GM21515 (cell line): ENCODE measurements around the gene IQCH.
"Not testable (repeated sequence)": the region's sequence is repeated elsewhere in the genome, so short reads cannot be mapped to it uniquely, and the experiment has no call there.

Experiments used
- ATAC-seq: cut with Tn5 transposase; IDR thresholded peaks from one replicate; pipeline ENCODE4 v1.9.1; 2021; ENCODE audit not compliant: unreplicated experiment

The IQCH gene

DNA sequence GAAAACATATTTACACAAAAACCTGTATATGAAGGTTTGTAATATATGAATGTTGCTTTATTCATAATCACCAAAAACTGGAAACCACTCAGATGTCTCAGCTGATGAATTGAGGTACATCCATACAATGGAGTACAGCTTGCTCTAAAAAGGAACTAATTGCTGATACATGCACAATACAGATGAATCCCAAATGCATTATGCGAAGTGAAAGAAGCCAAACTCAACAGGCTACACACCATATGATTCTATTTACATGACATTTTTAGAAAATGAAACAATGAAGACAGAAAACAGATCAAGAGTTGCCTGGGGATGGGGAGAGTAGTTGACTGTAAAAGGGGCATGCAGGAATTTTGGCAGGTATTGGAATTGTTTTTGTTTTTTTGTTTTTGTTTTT, 95.5 kb downstream of the IQCH start:
- ATAC-seq, result no peak

GRCh38 chr15:67358391-67358790, 103.8 kb downstream of the IQCH start:
- no peak for ATAC-seq

DNA sequence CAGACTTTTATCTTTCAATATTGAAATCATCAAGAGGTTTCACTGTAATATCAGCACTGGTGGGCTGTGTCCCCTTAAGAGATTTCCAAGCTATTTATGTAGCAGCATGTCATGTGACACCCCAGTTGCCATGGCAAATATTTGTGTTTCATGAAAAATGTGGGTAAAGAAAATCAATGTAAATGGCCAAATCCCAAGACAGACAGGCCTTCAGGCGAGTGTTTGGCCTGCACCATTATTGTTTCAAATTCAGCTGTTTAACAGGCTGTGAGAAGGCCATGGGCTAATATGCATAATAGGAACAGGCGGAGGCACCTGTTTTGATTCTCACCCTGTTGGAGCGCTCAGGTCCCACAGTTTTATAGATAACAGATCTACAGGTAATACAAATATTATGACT, 104.2 kb downstream of the IQCH start:
- ATAC-seq, result no peak

- ATAC-seq, result no peak
Observed at GRCh38 chr15:67359431-67360079, 105.0 kb downstream of the IQCH start.

- ATAC-seq, result no peak
Observed at GRCh38 chr15:67361100-67361499, 106.5 kb downstream of the IQCH start.

GRCh38 chr15:67363712-67364111, 109.1 kb downstream of the IQCH start:
- not testable (repeated sequence) for ATAC-seq

GRCh38 chr15:67365994-67366393, 111.4 kb downstream of the IQCH start:
- ATAC-seq, result no peak

DNA sequence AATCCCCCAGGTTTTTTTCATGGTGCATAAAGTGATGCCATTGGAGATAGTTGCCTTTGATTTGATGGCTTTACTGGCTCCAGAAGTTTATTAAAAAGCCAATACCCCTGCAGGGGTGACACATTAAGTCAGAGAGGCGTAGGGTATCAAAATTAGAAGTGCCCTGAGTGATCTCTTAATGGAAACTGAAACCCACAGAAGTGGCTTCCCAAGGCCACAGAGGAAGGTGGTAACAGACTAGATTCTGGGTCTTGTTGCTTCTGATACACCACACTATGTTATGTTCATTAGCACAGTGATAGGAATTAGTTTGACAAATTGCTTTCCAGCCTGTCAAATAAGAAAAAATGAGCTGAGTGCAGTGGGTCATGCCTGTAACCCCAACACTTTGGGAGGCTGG, 112.3 kb downstream of the IQCH start:
- no peak for ATAC-seq

DNA sequence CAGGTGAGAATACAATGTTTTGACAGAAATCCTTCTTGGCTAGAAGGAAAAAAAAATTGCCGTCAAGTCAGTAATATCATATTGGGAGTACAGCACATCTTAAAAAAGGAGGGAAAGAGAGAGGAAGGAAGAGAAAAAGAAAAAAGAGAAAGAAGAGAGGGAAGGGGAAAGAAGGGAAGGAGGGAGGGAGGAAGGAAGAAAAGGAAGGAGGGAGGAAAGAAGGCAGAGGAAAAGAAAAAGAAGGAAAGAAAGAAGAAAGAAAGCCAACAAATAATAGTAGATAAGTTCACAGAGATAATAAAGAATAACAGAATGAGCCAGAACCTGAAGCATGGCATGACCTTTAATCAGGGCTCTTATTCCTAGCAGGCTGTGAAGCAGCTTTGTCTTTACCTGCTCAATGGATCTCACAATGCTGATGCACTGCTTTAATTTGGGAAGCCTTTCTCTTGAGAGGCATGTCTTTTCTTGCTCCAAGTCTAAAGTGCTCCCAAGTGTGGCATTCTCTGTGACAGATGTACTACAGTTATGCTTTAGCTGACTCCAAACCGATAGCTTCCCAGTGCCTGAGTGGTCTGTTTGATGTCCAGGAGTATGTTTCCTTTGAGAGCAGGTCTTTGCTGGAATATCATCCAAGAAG, 114.9 kb downstream of the IQCH start:
- ATAC-seq, result no peak

DNA sequence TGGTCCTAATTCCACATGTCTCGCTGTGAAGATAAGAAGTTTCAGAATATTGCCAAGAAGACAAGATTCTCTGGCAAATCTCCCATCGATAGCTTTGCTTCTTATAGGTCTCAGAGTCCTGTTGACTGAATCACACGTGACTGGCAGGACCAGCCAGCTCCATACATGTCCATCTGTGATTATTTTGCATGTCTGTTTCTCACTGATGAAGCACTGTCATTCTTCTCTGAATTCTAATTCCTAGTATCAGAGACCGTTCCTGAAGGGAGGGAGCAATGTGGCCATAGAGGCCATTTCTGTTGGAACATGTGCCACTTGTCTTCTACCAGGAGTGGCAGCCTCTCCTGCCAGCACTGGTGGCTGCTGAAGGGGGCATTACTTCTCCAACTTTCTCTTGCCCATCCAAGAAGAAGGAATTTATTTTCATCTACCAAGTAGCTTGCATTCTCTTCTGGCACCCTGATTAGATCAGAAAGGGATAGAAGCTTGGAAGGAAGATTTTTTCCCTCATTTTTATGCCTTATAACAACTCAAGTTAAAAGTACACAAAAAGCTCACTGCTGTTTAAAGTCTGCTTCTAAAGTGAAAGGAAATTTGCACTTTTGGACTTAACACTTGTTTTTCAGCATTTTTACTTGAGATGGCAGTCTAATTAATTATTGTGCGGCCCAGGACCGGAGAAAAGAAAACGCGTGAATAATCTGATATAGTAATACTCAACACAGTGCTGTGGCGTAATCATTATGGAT, 115.8 kb downstream of the IQCH start:
- ATAC-seq, result no peak

- ATAC-seq, result no peak
Observed at GRCh38 chr15:67372543-67372942, 118.0 kb downstream of the IQCH start.

GRCh38 chr15:67372986-67373675, 118.5 kb downstream of the IQCH start:
- ATAC-seq, result no peak

DNA sequence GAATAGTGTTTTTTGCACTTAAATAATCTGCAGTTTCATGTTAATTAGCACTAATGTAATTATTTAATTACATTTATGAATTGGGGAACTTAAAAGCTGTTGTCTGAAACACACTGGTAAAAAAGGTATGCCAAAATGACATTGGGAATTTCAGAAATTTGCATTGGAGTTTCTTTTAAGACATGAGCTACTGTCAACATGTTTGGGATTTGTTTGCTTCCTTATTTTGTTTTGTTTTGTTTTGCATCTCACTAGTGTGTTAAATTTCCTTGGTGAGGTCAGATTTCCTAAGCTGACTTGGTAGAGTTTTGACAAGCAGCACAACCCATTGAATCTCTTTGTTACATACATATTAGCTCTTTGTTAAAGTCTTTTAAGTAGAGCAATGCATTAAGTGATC, 119.4 kb downstream of the IQCH start:
- no peak for ATAC-seq

DNA sequence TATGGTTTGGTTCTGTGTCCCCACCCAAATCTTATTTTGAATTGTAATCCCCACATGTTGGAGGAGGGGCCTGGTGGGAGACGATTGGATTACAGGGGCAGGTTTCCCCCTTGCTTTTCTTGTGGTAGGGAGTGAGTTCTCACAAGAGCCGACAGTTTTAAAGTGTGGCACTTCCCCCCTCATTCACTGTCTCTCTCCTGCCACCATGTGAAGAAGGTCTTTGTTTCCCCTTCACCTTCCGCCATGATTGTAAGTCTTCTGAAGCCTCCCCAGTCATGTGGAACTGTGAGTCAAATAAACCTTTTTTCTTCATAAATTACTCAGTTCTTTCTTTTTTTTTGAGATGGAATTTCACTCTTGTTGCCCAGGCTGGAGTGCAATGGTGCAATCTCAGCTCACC, 124.9 kb downstream of the IQCH start:
- ATAC-seq, result no peak

DNA sequence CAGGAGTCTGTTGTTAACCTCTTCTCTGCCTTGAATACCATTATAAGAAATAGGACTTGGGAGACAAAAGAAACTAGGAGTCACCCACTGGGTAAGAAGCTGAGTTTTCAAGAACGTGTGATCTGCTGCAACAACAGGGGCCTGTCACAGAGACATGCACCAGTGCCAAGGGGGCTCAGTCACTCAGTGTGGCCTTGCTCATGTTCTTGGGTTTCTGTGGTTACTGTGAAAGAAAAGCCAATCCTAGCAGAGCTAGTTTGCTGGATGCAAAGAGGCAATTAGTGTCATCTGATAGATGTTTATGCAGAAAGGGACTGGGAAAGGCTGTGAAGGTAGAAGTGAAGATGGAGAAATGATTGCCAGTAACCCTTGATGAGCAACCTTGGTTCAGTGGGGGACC, 126.3 kb downstream of the IQCH start:
- ATAC-seq, result no peak

DNA sequence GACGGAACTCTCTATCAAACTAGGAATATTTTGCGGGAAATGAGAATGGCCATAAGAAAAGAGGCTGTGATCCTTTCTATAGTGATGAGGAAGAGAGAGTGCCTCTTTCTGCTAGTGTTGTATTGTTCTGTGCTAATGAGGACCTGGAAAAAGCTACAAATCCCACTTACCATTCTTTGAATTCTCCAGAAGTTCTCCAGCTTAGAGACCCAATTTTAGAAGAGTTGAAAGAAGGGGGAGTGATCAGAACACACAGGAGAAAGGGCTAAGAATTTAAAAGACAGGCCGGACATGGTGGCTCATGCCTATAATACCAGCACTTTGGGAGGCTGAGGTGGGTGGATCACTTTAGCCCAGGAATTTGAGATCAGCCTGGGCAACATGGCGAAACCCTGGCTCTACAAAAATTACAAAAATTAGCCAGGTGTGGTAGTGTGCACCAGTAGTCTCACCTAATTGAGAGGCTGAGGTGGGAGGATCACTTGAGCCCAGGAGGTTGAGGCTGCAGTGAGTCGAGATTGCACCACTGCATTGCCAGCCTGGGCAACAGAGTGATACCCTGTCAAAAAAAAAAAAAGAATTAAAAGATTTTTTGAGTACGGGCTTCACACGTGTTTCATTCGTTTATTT, 126.9 kb downstream of the IQCH start:
- no peak for ATAC-seq

GRCh38 chr15:67382723-67383122, 128.1 kb downstream of the IQCH start:
- no peak for ATAC-seq

- no peak for ATAC-seq
Observed at GRCh38 chr15:67383899-67384298, 129.3 kb downstream of the IQCH start.

DNA sequence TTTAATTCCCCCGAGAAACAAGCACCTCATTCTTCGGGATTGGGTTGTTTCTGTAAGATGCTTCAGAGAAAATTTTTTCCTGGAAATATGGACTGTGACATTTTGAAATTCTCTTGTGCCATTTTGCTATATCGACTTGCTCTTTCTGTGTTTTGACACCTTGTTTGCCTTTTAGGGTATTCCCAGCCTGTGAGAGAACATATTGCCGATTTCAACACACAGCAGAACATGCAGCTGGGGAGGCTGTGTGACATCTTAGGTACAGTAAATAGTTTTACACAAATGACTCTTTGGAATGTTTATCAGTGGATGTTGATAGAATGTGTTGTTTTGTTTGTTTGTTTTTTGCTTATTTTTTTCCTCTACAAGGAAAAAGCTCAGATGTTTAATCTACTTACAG, 130.2 kb downstream of the IQCH start:
- no peak for ATAC-seq

- ATAC-seq, result no peak
Observed at GRCh38 chr15:67385971-67386370, 131.4 kb downstream of the IQCH start.

GRCh38 chr15:67386947-67387346, 132.4 kb downstream of the IQCH start:
- ATAC-seq, result no peak
